Keratinocyte (primary cell): ENCODE data around the gene LRRC42.

Experiments
- CTCF ChIP-seq, 3 experiments: IDR thresholded peaks in 1 of 3; conservative IDR thresholded peaks in 1 of 3; optimal IDR thresholded peaks in 1 of 3; 2 replicates in 2 of 3; 3 replicates in 1 of 3; pipeline versions ENCODE3 to v1.5.1; 2011; ENCODE audit warnings: low read length in 3 of 3, mild to moderate bottlenecking in 3 of 3, moderate library complexity in 2 of 3, control low read depth in 1 of 3, inconsistent platforms in 1 of 3; ENCODE audit not compliant: insufficient read depth in 2 of 3; ENCODE audit errors: extremely low read depth in 1 of 3
- EZH2 ChIP-seq: IDR thresholded peaks from one replicate; pipeline ENCODE4 v1.6.1; 2012; ENCODE audit warnings: inconsistent platforms, mild to moderate bottlenecking, low read length, moderate library complexity

- TF ChIP-seq CTCF (optimal IDR thresholded peaks at IDR 0.05 in 1 of 3, IDR thresholded peaks at IDR 0.05 in 1 of 3, conservative IDR thresholded peaks at IDR 0.05 in 1 of 3; ENCODE audit: extremely low read depth in 1 of 3, insufficient read depth in 2 of 3, low read length in 3 of 3): no peak
- no peak for TF ChIP-seq EZH2
Measured at GRCh38 chr1:53911442-53911841, 34.7 kb upstream of the LRRC42 start.
